Omental fat pad (tissue), 4 donors: ENCODE measurements around the gene CCPG1. TPM values are rescaled to one million over a fixed set of nuclear protein-coding genes. Genes with fewer than 3 reads are reported as not detected.

Experiments used
- ATAC-seq: fragments of 150-250 bp; one replicate; pipeline ENCODE4 v1.9.1; 2016; ENCODE audit warnings: mild to moderate bottlenecking, moderate library complexity; ENCODE audit not compliant: low FRiP score
- DNase-seq: peaks from one replicate; pipeline ENCODE4 v3.0.0-alpha.2; 2019; ENCODE audit warnings: low spot score
- total RNA-seq, 4 donors: library from RNA; depleted of rRNA; stranded (reverse); fragments of >200 nt; gene quantifications; one replicate each; pipeline ENCODE4 v1.1.0, GENCODE V29; 2016
- TF ChIP-seq, protein P1 (sequence below), 3 donors: fragments of 450-650 bp; IDR thresholded peaks; one replicate each; pipeline ENCODE4 v1.5.1; 2016 to 2017; ENCODE audit warnings: antibody characterized with exemption in 3 of 3, mild to moderate bottlenecking in 3 of 3, moderate library complexity in 2 of 3

Gene CCPG1
- total RNA-seq, 4 donors from 2014 or later: 38.8 to 75.2 (median 58.0) TPM

DNA sequence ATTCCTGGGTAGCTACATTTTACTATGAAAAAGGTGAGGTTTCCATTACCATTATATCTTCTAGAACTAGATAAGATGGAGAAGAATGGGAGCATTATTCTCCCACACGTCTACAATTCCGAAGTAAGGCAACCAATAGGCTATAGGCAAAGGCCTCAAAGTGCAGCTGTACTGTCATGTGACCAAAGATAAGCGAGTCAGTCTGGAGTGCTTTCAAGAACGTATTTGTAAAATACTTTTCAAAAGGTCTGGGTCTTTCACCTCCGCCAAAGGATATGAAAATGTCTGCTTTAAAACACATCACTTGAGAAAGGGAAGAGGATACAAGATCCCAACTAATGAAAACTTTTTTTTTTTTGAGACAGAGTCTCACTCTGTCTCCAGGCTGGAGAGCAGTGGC is 9.9 kb downstream of the CCPG1 start:
- ATAC-seq: no peak
- no peak for DNase-seq
- TF ChIP-seq, protein P1, sequence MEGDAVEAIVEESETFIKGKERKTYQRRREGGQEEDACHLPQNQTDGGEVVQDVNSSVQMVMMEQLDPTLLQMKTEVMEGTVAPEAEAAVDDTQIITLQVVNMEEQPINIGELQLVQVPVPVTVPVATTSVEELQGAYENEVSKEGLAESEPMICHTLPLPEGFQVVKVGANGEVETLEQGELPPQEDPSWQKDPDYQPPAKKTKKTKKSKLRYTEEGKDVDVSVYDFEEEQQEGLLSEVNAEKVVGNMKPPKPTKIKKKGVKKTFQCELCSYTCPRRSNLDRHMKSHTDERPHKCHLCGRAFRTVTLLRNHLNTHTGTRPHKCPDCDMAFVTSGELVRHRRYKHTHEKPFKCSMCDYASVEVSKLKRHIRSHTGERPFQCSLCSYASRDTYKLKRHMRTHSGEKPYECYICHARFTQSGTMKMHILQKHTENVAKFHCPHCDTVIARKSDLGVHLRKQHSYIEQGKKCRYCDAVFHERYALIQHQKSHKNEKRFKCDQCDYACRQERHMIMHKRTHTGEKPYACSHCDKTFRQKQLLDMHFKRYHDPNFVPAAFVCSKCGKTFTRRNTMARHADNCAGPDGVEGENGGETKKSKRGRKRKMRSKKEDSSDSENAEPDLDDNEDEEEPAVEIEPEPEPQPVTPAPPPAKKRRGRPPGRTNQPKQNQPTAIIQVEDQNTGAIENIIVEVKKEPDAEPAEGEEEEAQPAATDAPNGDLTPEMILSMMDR (IDR thresholded peaks at IDR 0.05): no peak

DNA sequence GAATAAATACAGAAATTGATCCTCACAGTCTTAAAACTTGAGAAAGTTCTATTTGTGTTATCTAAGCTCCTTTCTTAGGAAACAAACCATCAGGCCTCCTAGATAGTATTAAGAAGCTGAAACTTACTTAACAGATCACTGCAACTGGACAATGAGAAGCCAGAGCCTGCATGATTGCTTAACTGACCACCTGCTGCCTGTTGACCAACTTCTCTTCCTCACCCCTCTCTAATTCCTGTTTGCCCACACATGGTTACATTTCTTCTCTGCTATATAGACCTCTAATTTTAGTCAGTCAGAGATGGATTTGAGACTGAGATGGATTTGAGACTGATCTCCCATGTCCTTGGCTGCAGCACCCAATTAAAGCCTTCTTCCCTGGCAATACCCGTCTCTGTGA is 13.5 kb downstream of the CCPG1 start:
- TF ChIP-seq, protein P1 (IDR thresholded peaks at IDR 0.05): no peak
- no peak for ATAC-seq

DNA sequence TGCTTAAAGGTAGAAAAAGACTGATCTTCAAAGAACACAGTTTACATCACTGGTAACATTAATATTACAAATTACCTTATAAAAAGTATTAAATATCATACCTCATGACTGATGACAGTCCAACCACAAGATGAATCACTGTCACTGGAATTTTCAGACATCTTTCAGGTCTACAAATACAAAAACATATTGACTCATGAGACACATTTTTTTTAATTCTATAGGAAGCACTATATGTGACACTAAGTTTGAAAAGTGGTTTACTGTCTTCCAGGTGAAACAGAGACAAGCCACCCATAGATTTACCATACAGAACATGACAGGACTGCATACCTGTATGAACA is 18.9 kb downstream of the CCPG1 start:
- no peak for ATAC-seq
- DNase-seq: no peak
- TF ChIP-seq, protein P1 (IDR thresholded peaks at IDR 0.05): no peak

More for the DNA sequence above, 13.5 kb downstream of the CCPG1 start:
- DNase-seq: no peak

DNA sequence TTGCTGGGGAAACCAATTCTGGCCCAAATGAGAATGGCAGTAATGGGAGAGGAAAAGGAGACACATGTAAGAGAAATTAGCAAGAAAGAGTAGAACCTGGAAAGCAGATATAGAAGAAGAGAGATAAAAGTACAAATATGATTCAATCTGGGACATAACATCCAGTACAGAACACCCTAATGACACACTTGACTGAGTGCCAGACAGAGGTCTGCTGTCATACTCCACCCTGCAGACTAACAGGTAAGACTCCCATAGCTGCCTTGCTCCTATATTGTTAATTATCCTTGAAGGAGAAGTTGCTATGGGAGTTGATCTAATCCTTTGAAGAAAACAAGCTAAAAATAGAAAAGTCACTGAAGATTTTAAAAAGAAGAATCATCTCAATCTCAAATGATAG is 21.1 kb downstream of the CCPG1 start:
- TF ChIP-seq, protein P1 (IDR thresholded peaks at IDR 0.05): no peak

DNA sequence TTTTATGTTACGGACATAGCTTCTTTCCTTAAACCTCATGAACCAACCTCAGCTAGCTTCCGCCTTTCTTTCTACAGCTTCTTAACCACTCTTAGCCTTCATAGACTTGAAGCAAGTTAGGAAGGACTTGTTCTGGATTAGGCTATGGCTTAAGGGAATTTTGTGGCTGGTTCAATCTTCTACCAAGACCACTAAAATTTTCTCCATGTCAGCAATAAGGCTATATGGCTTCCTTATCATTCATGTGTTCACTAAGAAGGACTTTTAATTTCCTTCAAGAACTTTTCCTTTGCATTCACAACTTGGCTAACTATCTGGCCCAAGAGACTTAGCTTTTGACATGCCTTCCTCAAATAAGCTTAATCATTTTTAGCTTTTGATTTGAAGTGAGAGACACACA is 24.5 kb downstream of the CCPG1 start:
- ATAC-seq: no peak
- TF ChIP-seq, protein P1 (IDR thresholded peaks at IDR 0.05): no peak
- DNase-seq: no peak

More for the DNA sequence above, 21.1 kb downstream of the CCPG1 start:
- ATAC-seq: no peak
- no peak for DNase-seq

DNA sequence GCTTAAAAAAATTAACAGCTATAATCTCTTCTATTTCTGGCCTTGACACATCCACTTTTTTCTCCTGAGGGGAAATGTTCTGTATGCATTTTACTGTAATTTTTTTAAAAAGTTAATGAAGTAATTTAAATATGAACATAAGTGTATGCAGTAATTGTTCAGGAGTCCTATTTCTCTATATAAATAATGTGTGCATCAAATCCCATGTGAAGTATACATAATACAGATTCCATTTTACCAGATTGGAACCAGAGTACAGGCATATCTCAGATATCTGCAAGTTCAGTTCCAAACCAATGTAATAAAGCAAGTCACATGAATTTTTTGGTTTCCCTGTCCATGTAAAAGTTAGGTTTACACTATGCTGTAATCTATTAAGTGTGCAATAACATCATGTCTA is 26.6 kb downstream of the CCPG1 start:
- DNase-seq (no peak), ATAC-seq (no peak)
- TF ChIP-seq, protein P1 (IDR thresholded peaks at IDR 0.05): no peak

DNA sequence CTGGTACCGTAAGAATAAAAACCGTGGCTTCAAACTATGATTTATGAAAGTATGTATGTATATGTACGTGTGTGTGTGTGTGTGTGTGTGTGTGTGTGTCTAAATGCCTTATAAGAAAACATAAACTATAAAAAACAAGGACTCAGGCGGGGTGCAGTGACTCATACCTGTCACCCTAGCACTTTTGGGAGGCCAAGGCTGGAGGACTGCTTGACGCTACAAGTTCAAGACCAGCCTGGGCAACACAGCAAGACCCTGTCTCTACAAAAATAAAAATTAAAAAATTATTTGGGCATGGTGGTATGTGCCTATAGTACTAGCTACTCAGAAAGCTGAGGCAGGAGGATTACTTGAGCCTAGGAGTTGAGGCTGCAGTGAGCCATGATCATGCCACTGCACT is 29.1 kb downstream of the CCPG1 start:
- no peak for DNase-seq
- TF ChIP-seq, protein P1 (IDR thresholded peaks at IDR 0.05): no peak
- ATAC-seq: no peak
